Measurements from ENCODE around the gene NMNAT2.

The NMNAT2 gene

GRCh38 chr1:183203094-183203493 is 215.1 kb downstream of the NMNAT2 start:
- no peak for DNase-seq

GRCh38 chr1:183200451-183200850 is 217.7 kb downstream of the NMNAT2 start:
- DNase-seq: no peak

- no peak for DNase-seq
Measured at GRCh38 chr1:183199304-183199703, 218.9 kb downstream of the NMNAT2 start.

- no peak for DNase-seq
Measured at GRCh38 chr1:183198463-183198862, 219.7 kb downstream of the NMNAT2 start.
